ENCODE measurements around the gene WDR86. TPM values are rescaled to one million over a fixed set of nuclear protein-coding genes. Genes with fewer than 3 reads are reported as not detected.

WDR86 gene
- total RNA-seq, 1 experiment from 2014 or later, result not detected

- POLR2A ChIA-PET, result no interaction called here
- H2AFZ ChIP-seq (ENCODE audit: low read depth, low read length, poor library complexity, severe bottlenecking), result no peak overlapping the region
These were observed 23.1 kb upstream of the WDR86 start for GRCh38 chr7:151432658-151433521.

More at GRCh38 chr7:151432658-151433521, 23.1 kb upstream of the WDR86 start:
- H3K4me3 ChIP-seq (replicated peaks in 1 of 2; ENCODE audit: low read depth in 1 of 2, low read length in 2 of 2), result no peak overlapping the region
- RAD21 ChIA-PET (ENCODE audit: low non-redundant PET in 1 of 2, low total read pairs in 2 of 2, uncharacterized antibody in 2 of 2, unreplicated experiment in 2 of 2), result no interaction called here
- H3K36me3 ChIP-seq (ENCODE audit: control insufficient read depth in 1 of 2, insufficient read depth in 2 of 2, low read length in 2 of 2), result no peaks in the 10 kb centered on the region
- H4K20me1 ChIP-seq (ENCODE audit: insufficient read depth), result no peaks in the 10 kb centered on the region
- no peaks in the 10 kb centered on the region for H3K9me2 ChIP-seq (ENCODE audit: insufficient read depth)
- H3K9me3 ChIP-seq (ENCODE audit: control insufficient read depth in 1 of 2, insufficient read depth in 1 of 2, low read depth in 1 of 2, low read length in 2 of 2), result no peaks in the 10 kb centered on the region
- intact Hi-C loops (cut with micrococcal nuclease), result no loop called here
- H3K9ac ChIP-seq (ENCODE audit: low read length), result no peak overlapping the region
- no TSS peak for BruUV-seq (replicated peaks)
- ATAC-seq (peak; percentile 53), DNase-seq (ENCODE audit: low read depth, low spot score) (no peak)
- CTCF ChIA-PET, result no interaction called here
- H3K4me1 ChIP-seq (ENCODE audit: control insufficient read depth in 1 of 2, insufficient read depth in 2 of 2, low read length in 2 of 2), result peaks cover 24 to 33% of the 10 kb centered on the region in 2 experiments
- H3K4me2 ChIP-seq (ENCODE audit: low read length), result no peak overlapping the region
- no peak overlapping the region for H3K27ac ChIP-seq (ENCODE audit: low read depth, low read length)
- no peaks in the 10 kb centered on the region for H3K27me3 ChIP-seq (ENCODE audit: insufficient read depth, low read length)
- no peaks in the 10 kb centered on the region for H3K79me2 ChIP-seq (ENCODE audit: insufficient read depth, low read length)
- no peak for TF ChIP-seq TCF7L2 (IDR thresholded peaks at IDR 0.05; ENCODE audit: borderline replicate concordance, extremely low read depth, insufficient read depth, insufficient read length)
- peak in 1 of 3 experiments; percentile 26; a peak in 1 of 6 replicates for TF ChIP-seq CTCF (IDR thresholded peaks at IDR 0.05 in 2 of 3, conservative IDR thresholded peaks at IDR 0.05 in 1 of 3; ENCODE audit: borderline replicate concordance in 1 of 3, insufficient read depth in 1 of 3, low read depth in 2 of 3, low read length in 2 of 3)
- TF ChIP-seq ZNF274 (IDR thresholded peaks at IDR 0.05; ENCODE audit: low read depth, low read length), result no peak
- TF ChIP-seq RAD21 (IDR thresholded peaks at IDR 0.05; ENCODE audit: low read depth), result no peak

Measured in HCT116 (cell line).